ENCODE data around the gene COTL1.

DNA sequence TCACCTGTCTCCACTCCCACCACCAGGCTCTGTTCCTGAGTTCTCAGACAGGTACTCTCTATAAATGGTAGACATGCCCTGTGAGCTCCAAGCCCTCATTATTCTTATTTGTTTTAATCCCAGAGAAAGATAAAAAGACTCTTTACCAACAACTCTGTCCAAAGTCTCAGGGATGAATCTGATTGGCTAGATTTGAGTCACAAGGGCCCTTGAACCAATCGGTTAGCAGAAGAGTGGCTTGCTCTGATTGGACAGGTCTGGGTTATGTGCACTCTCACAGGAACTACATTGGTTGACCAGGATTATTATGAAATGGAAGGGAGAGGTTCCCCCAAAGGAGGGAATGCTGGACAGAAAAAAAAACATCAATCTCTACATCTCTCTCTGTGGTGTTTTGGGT, 7.5 kb downstream of the COTL1 start:
- TF ChIP-seq, protein P1, sequence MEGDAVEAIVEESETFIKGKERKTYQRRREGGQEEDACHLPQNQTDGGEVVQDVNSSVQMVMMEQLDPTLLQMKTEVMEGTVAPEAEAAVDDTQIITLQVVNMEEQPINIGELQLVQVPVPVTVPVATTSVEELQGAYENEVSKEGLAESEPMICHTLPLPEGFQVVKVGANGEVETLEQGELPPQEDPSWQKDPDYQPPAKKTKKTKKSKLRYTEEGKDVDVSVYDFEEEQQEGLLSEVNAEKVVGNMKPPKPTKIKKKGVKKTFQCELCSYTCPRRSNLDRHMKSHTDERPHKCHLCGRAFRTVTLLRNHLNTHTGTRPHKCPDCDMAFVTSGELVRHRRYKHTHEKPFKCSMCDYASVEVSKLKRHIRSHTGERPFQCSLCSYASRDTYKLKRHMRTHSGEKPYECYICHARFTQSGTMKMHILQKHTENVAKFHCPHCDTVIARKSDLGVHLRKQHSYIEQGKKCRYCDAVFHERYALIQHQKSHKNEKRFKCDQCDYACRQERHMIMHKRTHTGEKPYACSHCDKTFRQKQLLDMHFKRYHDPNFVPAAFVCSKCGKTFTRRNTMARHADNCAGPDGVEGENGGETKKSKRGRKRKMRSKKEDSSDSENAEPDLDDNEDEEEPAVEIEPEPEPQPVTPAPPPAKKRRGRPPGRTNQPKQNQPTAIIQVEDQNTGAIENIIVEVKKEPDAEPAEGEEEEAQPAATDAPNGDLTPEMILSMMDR (IDR thresholded peaks at IDR 0.05), result no peak
- no peak for TF ChIP-seq POLR2A (IDR thresholded peaks at IDR 0.05)

Data from heart left ventricle (tissue), 13 donors.